OCI-LY7 (cell line): Measurements from ENCODE around the gene PRPF38B. TPM values are rescaled to one million over a fixed set of nuclear protein-coding genes. Genes with fewer than 3 reads are reported as not detected.

Experiments used
- BruUV-seq: library from RNA; stranded (reverse); fragments of 400-500 nt; replicated peaks from 2 replicates; lab custom pipeline; 2021; lab: Mats Ljungman, UMichigan
- CTCF ChIA-PET: fragments of 300-600 bp; sonication (Branson Sonifier 250); formaldehyde crosslinking; loops from one replicate; lab custom pipeline; 2022; ENCODE audit warnings: antibody characterized with exemption; ENCODE audit not compliant: unreplicated experiment; lab: Charles Lee
- POLR2A ChIA-PET: fragments of 300-600 bp; sonication (Branson Sonifier 250); formaldehyde crosslinking; loops from one replicate; lab custom pipeline; 2022; ENCODE audit warnings: antibody characterized with exemption; lab: Charles Lee
- DNase-seq: peaks from one replicate; pipeline ENCODE4 v3.0.0-alpha.2; 2015; ENCODE audit warnings: low spot score
- H2AFZ ChIP-seq: fragments of 200-600 bp; sonication (generic), shearing (Covaris generic); 2 replicates; pipeline ENCODE4 v1.6.1; 2014; ENCODE audit warnings: mild to moderate bottlenecking, antibody characterized with exemption, low read length, moderate library complexity
- H3K27ac ChIP-seq: fragments of 200-600 bp; sonication (generic); 2 replicates; pipeline ENCODE4 v1.5.1; 2014; ENCODE audit warnings: mixed run types, low read depth, mild to moderate bottlenecking, moderate library complexity, low read length, inconsistent platforms; ENCODE audit not compliant: poor library complexity, severe bottlenecking
- H3K36me3 ChIP-seq: fragments of 200-600 bp; sonication (generic); 2 replicates; pipeline ENCODE4 v1.6.1; 2014; ENCODE audit warnings: mild to moderate bottlenecking, antibody characterized with exemption, low read length, moderate library complexity, mixed read lengths; ENCODE audit not compliant: insufficient read depth
- H3K4me1 ChIP-seq: fragments of 200-600 bp; sonication (generic); 2 replicates; pipeline ENCODE4 v1.5.1; 2014; ENCODE audit warnings: mild to moderate bottlenecking, low read length; ENCODE audit not compliant: insufficient read depth, poor library complexity, severe bottlenecking
- H3K4me2 ChIP-seq: fragments of 200-600 bp; sonication (generic); 2 replicates; pipeline ENCODE4 v1.6.1; 2014; ENCODE audit warnings: mild to moderate bottlenecking, low read length
- H3K4me3 ChIP-seq: fragments of 200-600 bp; sonication (generic); 2 replicates; pipeline ENCODE4 v1.5.1; 2014; ENCODE audit warnings: mild to moderate bottlenecking, low read depth, low read length; ENCODE audit not compliant: poor library complexity, severe bottlenecking
- H3K79me2 ChIP-seq: fragments of 200-600 bp; sonication (generic); 2 replicates; pipeline ENCODE4 v1.6.1; 2016; ENCODE audit warnings: low read depth, mild to moderate bottlenecking, low read length, moderate library complexity, mixed read lengths; ENCODE audit not compliant: insufficient read depth
- H3K9me2 ChIP-seq: fragments of 200-600 bp; sonication (generic); 2 replicates; pipeline ENCODE4 v1.6.1; 2016; ENCODE audit warnings: mild to moderate bottlenecking, low read length, mixed read lengths; ENCODE audit not compliant: insufficient read depth
- H3K9me3 ChIP-seq: fragments of 200-600 bp; sonication (generic); 2 replicates; pipeline ENCODE4 v1.6.1; 2014; ENCODE audit warnings: mild to moderate bottlenecking, mixed run types, low read length, mixed read lengths
- H4K20me1 ChIP-seq: fragments of 200-600 bp; sonication (generic); 2 replicates; pipeline ENCODE4 v1.6.1; 2014; ENCODE audit warnings: mild to moderate bottlenecking, antibody characterized with exemption, low read length, moderate library complexity, mixed read lengths; ENCODE audit not compliant: insufficient read depth
- CTCF ChIP-seq: fragments of 200-600 bp; sonication (generic); conservative IDR thresholded peaks from 2 replicates; pipeline ENCODE4 v1.5.1; 2014; ENCODE audit warnings: mild to moderate bottlenecking, antibody characterized with exemption, low read length, moderate library complexity, mixed read lengths
- EZH2phosphoT487 ChIP-seq: fragments of 200-600 bp; sonication (generic); IDR thresholded peaks from 2 replicates; pipeline ENCODE4 v1.6.1; 2018; ENCODE audit warnings: low read depth, borderline replicate concordance, mild to moderate bottlenecking, mixed run types, antibody characterized with exemption, low read length, moderate library complexity, mixed read lengths
- intact Hi-C: fragments of 100-400 bp; cut with micrococcal nuclease; formaldehyde crosslinking; loops from one replicate; pipeline ENCODE4 v1.10.0; 2022; ENCODE audit not compliant: unreplicated experiment
- total RNA-seq, 2 experiments: library from RNA; depleted of rRNA in 1 of 2; stranded (reverse); fragments of >200 nt in 1 of 2; shearing (Covaris generic) in 1 of 2; gene quantifications; 2 replicates each; pipeline ENCODE4 v1.2.3, GENCODE V29; 2014 to 2022

PRPF38B gene
- total RNA-seq, 2 experiments from 2014 or later = 47.4 to 73.8 TPM

GRCh38 chr1:108729481-108729880 is 37.4 kb downstream of the PRPF38B start:
- Histone ChIP-seq H3K4me2 (no peak overlapping the region), H3K27ac (no peak overlapping the region), H4K20me1 (no peaks in the 10 kb centered on the region), H3K4me3 (no peak overlapping the region), H3K36me3 (no peaks in the 10 kb centered on the region), H3K9me2 (no peaks in the 10 kb centered on the region), H3K4me1 (no peaks in the 10 kb centered on the region), H2AFZ (no peak overlapping the region), H3K79me2 (no peaks in the 10 kb centered on the region), H3K9me3 (no peaks in the 10 kb centered on the region)
- ChIA-PET POLR2A (no interaction called here), CTCF (no interaction called here)
- no peak for DNase-seq
- TF ChIP-seq EZH2phosphoT487 (no peak), CTCF (no peak)
- intact Hi-C loops = no loop called here
- no TSS peak for BruUV-seq

- ChIA-PET POLR2A (no interaction called here), CTCF (no interaction called here)
- intact Hi-C loops = no loop called here
- H4K20me1 ChIP-seq = no peaks in the 10 kb centered on the region
- no peaks in the 10 kb centered on the region for H3K79me2 ChIP-seq
- H3K36me3 ChIP-seq = no peaks in the 10 kb centered on the region
- H3K9me3 ChIP-seq = no peaks in the 10 kb centered on the region
- H3K4me3 ChIP-seq = no peak overlapping the region
- DNase-seq = no peak
- H3K9me2 ChIP-seq = no peaks in the 10 kb centered on the region
- H3K27ac ChIP-seq = no peak overlapping the region
- no peak for TF ChIP-seq EZH2phosphoT487
- TF ChIP-seq CTCF = no peak
- BruUV-seq = no TSS peak
- no peaks in the 10 kb centered on the region for H3K4me1 ChIP-seq
- no peak overlapping the region for H3K4me2 ChIP-seq
- no peak overlapping the region for H2AFZ ChIP-seq
Observed at GRCh38 chr1:108732398-108732797, 40.3 kb downstream of the PRPF38B start.

GRCh38 chr1:108734171-108734865 is 42.2 kb downstream of the PRPF38B start:
- H3K9me3 ChIP-seq = no peaks in the 10 kb centered on the region
- no peaks in the 10 kb centered on the region for H3K4me1 ChIP-seq
- no peak overlapping the region for H3K27ac ChIP-seq
- H3K4me3 ChIP-seq = no peak overlapping the region
- ChIA-PET CTCF (no interaction called here), POLR2A (interaction anchor here (1.5 kb wide), 1 partner anchor 10 kb away, joined by 3 read pairs; no protein-coding TSS in a partner anchor)
- intact Hi-C loops = no loop called here
- no peaks in the 10 kb centered on the region for H3K9me2 ChIP-seq
- no peak overlapping the region for H3K4me2 ChIP-seq
- no peak for DNase-seq
- TF ChIP-seq EZH2phosphoT487 = no peak
- no peaks in the 10 kb centered on the region for H3K36me3 ChIP-seq
- no TSS peak for BruUV-seq
- no peak overlapping the region for H2AFZ ChIP-seq
- H3K79me2 ChIP-seq = no peaks in the 10 kb centered on the region
- H4K20me1 ChIP-seq = no peaks in the 10 kb centered on the region
